Muscle of leg (tissue), 11 donors: Measurements from ENCODE around the gene DSCAM. TPM values are rescaled to one million over a fixed set of nuclear protein-coding genes. Genes with fewer than 3 reads are reported as not detected.
A peak's percentile ranks its signal among the peaks of the same experiment; 100 is the strongest.

Experiments
- DNase-seq: peaks from one replicate; pipeline ENCODE4 v3.0.0; 2013
- H3K27ac ChIP-seq: one replicate; pipeline ENCODE4 v1.5.1; 2013; ENCODE audit warnings: mild to moderate bottlenecking, low read length, control low read depth
- H3K27me3 ChIP-seq: one replicate; pipeline ENCODE4 v1.6.1; 2013; ENCODE audit warnings: low read length; ENCODE audit not compliant: control insufficient read depth, insufficient read depth
- H3K36me3 ChIP-seq: one replicate; pipeline ENCODE4 v1.6.1; 2013; ENCODE audit warnings: low read length; ENCODE audit not compliant: control insufficient read depth, insufficient read depth
- H3K4me1 ChIP-seq: one replicate; pipeline ENCODE4 v1.6.1; 2013; ENCODE audit warnings: low read length; ENCODE audit not compliant: control insufficient read depth, insufficient read depth
- H3K4me3 ChIP-seq: one replicate; pipeline ENCODE4 v1.5.1; 2013; ENCODE audit warnings: low read length, control low read depth
- H3K9me3 ChIP-seq: replicated peaks from 2 replicates; pipeline ENCODE4 v1.6.1; 2013; ENCODE audit warnings: low read depth, low read length; ENCODE audit not compliant: control insufficient read depth
- WGBS: methylation state at CpG from one replicate; pipeline ENCODE4 v1.1.5; 2013; ENCODE audit warnings: missing lambda C conversion rate; ENCODE audit not compliant: insufficient coverage; 5-methylcytosine and 5-hydroxymethylcytosine counted together
- polyA plus RNA-seq, 8 donors: library from polyadenylated mRNA; unstranded; fragments of 120-200 nt; gene quantifications; one replicate each; pipeline versions ENCODE4 v1.2.1 to v1.2.3, GENCODE V29; 2013; ENCODE audit warnings: inconsistent platforms in 1 of 8, low replicate concordance in 1 of 8; ENCODE audit not compliant: insufficient read length in 8 of 8, insufficient read depth in 1 of 8
- total RNA-seq: library from RNA; stranded (reverse); fragments of 120-200 nt; gene quantifications from one replicate; pipeline ENCODE4 v1.2.4, GENCODE V29; 2013

Gene DSCAM
- total and polyA plus RNA-seq, 9 donors: 0.89 to 2.0 (median 1.3) TPM

DNA sequence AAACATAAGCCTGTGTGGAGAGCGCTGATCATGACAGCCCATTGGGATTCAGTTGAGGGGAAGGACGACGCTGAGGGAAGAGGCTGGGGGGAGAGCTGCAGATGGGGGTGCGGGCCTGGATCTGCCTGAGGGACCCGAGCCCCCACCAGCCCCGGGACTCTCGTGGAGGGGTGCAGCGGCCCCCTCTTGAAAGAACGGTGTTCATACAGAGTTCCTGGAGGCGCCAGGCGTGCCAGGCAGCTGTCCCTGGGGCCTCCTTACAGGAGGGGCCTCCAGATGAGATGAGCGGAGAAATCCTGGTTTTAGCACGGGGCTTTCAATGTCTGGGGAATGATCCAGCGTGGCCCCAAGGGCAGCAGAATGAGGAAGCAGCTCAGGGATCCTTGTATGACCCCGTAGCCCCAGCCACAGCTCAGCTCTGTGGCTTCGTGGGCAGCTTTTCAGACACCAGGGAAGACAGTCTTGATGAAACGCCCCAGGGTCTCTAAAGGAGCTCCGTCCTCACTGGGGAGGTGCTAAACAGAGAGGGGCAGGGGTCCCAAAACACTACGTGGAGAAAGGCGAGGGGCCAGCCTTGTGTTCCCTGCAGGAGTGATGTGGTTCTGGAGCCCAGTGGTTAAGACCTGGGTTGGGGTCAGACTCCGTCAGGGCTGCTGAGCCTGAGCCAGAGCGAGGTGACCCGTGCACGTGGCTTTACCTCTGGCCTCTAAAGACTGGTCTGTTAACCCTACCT, 7.2 kb upstream of the DSCAM start:
- no peak for DNase-seq
- peaks cover 6% of the 10 kb centered on the region for H3K4me1 ChIP-seq
- no peaks in the 10 kb centered on the region for H3K36me3 ChIP-seq
- H3K27ac ChIP-seq: no peak overlapping the region
- H3K9me3 ChIP-seq: no peaks in the 10 kb centered on the region
- 52% methylated on average over 22 of the region's 24 CpGs for WGBS
- H3K4me3 ChIP-seq: no peak overlapping the region
- peaks cover 11% of the 10 kb centered on the region for H3K27me3 ChIP-seq

- H3K9me3 ChIP-seq: no peaks in the 10 kb centered on the region
- peaks cover 6% of the 10 kb centered on the region for H3K4me1 ChIP-seq
- WGBS: 67% methylated on average over 2 of the region's 5 CpGs
- no peak for DNase-seq
- no peaks in the 10 kb centered on the region for H3K36me3 ChIP-seq
- H3K4me3 ChIP-seq: no peak overlapping the region
- no peak overlapping the region for H3K27ac ChIP-seq
- H3K27me3 ChIP-seq: peaks cover 21% of the 10 kb centered on the region
These were observed 5.6 kb upstream of the DSCAM start for GRCh38 chr21:40852563-40852962.

DNA sequence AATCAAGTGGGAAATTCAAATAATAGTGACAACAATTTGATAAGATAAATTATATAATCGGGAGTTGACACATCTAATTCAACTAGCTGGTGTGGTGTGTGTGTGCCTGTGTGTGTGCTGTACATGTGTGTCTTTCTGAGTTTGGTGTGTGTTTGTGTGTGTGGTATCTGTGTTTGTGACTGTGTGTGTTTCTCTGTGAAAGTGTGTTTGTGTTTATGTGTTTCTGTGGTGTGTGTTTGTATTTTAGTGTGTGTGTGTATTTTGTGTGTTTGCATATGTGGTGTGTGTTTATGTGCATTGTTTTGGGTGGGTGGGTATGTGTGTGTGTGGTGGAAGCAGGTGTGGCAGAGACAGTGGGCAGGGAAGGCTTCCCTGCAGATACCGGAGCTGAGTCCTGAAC, 4.8 kb upstream of the DSCAM start:
- DNase-seq: no peak
- H3K36me3 ChIP-seq: no peaks in the 10 kb centered on the region
- no peak overlapping the region for H3K27ac ChIP-seq
- H3K27me3 ChIP-seq: peaks cover 26% of the 10 kb centered on the region
- H3K9me3 ChIP-seq: no peaks in the 10 kb centered on the region
- peaks cover 8% of the 10 kb centered on the region for H3K4me1 ChIP-seq
- 90% methylated on average over 2 of the region's 2 CpGs for WGBS
- H3K4me3 ChIP-seq: no peak overlapping the region

DNA sequence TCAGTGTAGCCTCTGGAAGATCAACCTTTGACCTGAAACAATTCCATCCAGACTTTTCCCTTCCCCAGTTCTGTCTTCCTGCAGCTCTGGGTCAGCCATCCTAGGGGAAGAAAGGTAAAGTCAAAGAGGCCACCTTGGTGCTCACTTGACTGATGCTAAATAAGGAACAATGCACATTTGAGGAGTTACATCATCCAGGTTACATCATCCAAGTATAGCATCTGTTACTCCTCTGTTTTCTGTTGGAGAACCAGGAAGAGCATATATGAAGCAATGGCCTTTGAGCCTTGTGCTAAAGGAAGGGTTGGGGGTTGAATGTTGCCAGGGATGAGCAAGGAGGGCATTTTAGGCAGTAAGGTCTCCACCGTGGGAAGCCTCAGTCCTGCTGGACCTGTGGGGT, 3.1 kb upstream of the DSCAM start:
- H3K4me3 ChIP-seq: no peak overlapping the region
- H3K27me3 ChIP-seq: peaks cover 32% of the 10 kb centered on the region
- WGBS: 67% methylated on average over 1 of the region's 1 CpG
- H3K9me3 ChIP-seq: no peaks in the 10 kb centered on the region
- H3K36me3 ChIP-seq: no peaks in the 10 kb centered on the region
- no peak overlapping the region for H3K27ac ChIP-seq
- DNase-seq: no peak
- peaks cover 8% of the 10 kb centered on the region for H3K4me1 ChIP-seq

DNA sequence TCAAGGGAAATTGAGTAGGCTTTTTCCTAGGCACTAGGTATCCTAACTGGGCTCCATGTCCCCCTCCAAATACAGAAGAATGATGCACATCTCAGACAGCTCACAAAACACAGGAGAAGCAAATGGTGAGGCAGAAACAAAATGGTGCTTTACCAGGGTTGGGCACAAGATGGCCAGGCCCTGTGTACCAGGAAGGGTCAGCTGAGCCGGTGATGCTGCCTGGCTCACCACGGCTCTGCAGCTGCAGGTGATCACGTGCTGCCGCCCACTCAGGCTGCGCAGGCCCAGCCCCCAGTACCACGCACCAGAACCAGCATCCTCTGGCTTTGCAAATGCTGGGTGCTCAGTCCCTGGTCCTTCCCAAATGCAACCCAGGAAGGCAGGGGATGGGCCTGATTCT, 993 bp upstream of the DSCAM start:
- Histone ChIP-seq H3K4me3 (no peak overlapping the region), H3K4me1 (peaks cover 3% of the 10 kb centered on the region), H3K27me3 (peaks cover 31% of the 10 kb centered on the region), H3K36me3 (no peaks in the 10 kb centered on the region), H3K9me3 (no peaks in the 10 kb centered on the region), H3K27ac (no peak overlapping the region)
- DNase-seq: no peak
- WGBS: 83% methylated on average over 6 of the region's 6 CpGs

DNA sequence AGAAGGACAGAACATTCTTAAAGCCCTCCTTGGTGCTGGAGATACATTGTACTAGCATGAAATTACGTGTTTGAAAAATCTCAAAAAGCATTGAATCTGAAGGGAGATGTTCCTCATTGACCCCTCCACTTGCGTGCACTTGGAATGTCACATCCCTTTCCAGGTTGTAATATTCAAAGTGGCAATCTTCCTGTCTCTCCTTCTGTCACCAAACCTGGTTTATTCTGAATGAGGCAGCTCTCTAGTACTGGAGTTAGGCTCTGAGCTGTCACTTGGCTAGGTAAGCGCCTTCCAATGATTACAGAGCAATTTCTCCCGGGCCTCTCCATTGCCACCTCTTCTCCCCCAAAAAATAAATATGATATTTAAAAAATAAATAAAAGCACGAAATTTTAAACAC, 855 bp downstream of the DSCAM start:
- peaks cover 38% of the 10 kb centered on the region for H3K27me3 ChIP-seq
- peak overlapping the region; percentile 29 for H3K27ac ChIP-seq
- no peak for DNase-seq
- no peaks in the 10 kb centered on the region for H3K36me3 ChIP-seq
- no CpG with 5 or more reads among the region's 5 CpGs for WGBS
- no peak overlapping the region for H3K4me3 ChIP-seq
- peaks cover 6% of the 10 kb centered on the region for H3K4me1 ChIP-seq
- H3K9me3 ChIP-seq: no peaks in the 10 kb centered on the region

DNA sequence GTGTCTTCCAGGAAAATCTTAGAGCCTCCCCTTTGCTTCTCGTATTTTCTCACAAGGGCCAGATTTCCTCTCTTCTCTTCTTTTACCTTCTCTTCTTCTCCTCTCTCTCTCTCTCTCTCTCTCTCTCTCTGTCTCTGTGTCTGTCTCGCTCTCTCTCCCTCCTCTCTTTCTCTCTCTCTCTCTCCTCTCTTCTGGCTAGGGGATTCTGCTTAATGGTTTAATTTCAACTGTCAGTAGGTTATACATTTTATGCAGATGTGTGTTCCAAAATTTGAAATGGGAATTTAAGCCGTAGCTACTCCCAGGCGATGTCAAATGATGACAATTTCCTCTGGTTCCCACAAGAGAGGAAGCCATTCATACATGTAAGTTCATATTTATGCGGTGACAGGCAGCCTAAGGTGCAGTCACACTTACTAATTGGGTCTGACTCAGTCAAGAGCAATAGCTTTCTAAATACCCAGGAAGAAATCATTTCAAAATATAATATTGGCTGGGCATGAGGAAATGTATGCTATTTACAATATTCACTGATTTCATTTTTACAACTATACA, 1.4 kb downstream of the DSCAM start:
- no peak overlapping the region for H3K4me3 ChIP-seq
- no peak for DNase-seq
- 19% methylated on average over 3 of the region's 5 CpGs for WGBS
- peaks cover 43% of the 10 kb centered on the region for H3K27me3 ChIP-seq
- H3K36me3 ChIP-seq: no peaks in the 10 kb centered on the region
- H3K9me3 ChIP-seq: no peaks in the 10 kb centered on the region
- H3K27ac ChIP-seq: no peak overlapping the region
- peaks cover 7% of the 10 kb centered on the region for H3K4me1 ChIP-seq

DNA sequence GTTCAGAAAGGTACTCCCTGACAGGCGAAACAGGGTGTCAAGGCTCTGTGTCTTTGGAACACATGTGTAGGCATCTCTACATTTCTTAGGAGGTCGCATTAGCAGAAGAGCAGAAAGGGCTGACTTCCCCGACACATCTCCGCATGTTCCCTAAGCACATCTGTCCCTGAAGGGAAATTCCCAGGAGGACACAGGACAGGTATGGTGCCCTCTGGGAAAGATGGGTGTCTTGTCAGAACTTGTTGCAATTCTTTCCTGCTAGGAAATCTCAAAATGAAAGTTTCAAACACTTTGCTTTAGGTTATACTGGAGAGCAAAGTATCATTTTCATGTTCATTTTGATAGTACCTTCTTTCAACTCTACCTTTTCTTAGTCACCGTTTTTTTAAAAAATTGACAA, 2.0 kb downstream of the DSCAM start:
- peaks cover 7% of the 10 kb centered on the region for H3K4me1 ChIP-seq
- WGBS: 80% methylated on average over 1 of the region's 5 CpGs
- H3K36me3 ChIP-seq: no peaks in the 10 kb centered on the region
- no peak overlapping the region for H3K27ac ChIP-seq
- no peaks in the 10 kb centered on the region for H3K9me3 ChIP-seq
- no peak for DNase-seq
- H3K27me3 ChIP-seq: peaks cover 43% of the 10 kb centered on the region
- H3K4me3 ChIP-seq: no peak overlapping the region

GRCh38 chr21:40842197-40842552, 4.8 kb downstream of the DSCAM start:
- H3K27me3 ChIP-seq: peaks cover 30% of the 10 kb centered on the region
- no peaks in the 10 kb centered on the region for H3K36me3 ChIP-seq
- DNase-seq: no peak
- H3K9me3 ChIP-seq: no peaks in the 10 kb centered on the region
- H3K4me1 ChIP-seq: peaks cover 7% of the 10 kb centered on the region
- WGBS: 39% methylated on average over 10 of the region's 11 CpGs
- no peak overlapping the region for H3K27ac ChIP-seq
- no peak overlapping the region for H3K4me3 ChIP-seq

GRCh38 chr21:40841524-40842196, 5.3 kb downstream of the DSCAM start:
- peak; percentile 80 for DNase-seq
- Histone ChIP-seq H3K4me3 (peak overlapping the region; percentile 36), H3K27ac (no peak overlapping the region), H3K4me1 (peaks cover 4% of the 10 kb centered on the region), H3K36me3 (no peaks in the 10 kb centered on the region), H3K9me3 (no peaks in the 10 kb centered on the region), H3K27me3 (peaks cover 25% of the 10 kb centered on the region)
- WGBS: under 1% methylated on average over 39 of the region's 39 CpGs
